IPS DF 4.7 (cell line): ENCODE results near the gene ZMPSTE24.

Experiments used
- DNase-seq: peaks from one replicate; pipeline ENCODE4 v3.0.0-alpha.2; 2013; ENCODE audit warnings: low spot score; ENCODE audit errors: extremely low read depth

Gene ZMPSTE24

GRCh38 chr1:40303051-40303771 lies 45.2 kb downstream of the ZMPSTE24 start:
- DNase-seq, result no peak

GRCh38 chr1:40303790-40304189 lies 45.8 kb downstream of the ZMPSTE24 start:
- DNase-seq, result no peak

GRCh38 chr1:40305451-40305850 lies 47.4 kb downstream of the ZMPSTE24 start:
- no peak for DNase-seq

GRCh38 chr1:40305871-40306270 lies 47.8 kb downstream of the ZMPSTE24 start:
- no peak for DNase-seq

GRCh38 chr1:40306296-40306695 lies 48.3 kb downstream of the ZMPSTE24 start:
- DNase-seq, result no peak

- no peak for DNase-seq
Observed at GRCh38 chr1:40307186-40307585, 49.1 kb downstream of the ZMPSTE24 start.

- DNase-seq, result no peak
Observed at GRCh38 chr1:40308036-40308727, 50.1 kb downstream of the ZMPSTE24 start.

GRCh38 chr1:40309374-40310128 lies 51.5 kb downstream of the ZMPSTE24 start:
- no peak for DNase-seq

- no peak for DNase-seq
Observed at GRCh38 chr1:40310129-40310461, 52.1 kb downstream of the ZMPSTE24 start.

GRCh38 chr1:40310983-40311642 lies 53.1 kb downstream of the ZMPSTE24 start:
- DNase-seq, result no peak

GRCh38 chr1:40311692-40312091 lies 53.7 kb downstream of the ZMPSTE24 start:
- DNase-seq, result no peak

GRCh38 chr1:40312238-40313205 lies 54.5 kb downstream of the ZMPSTE24 start:
- no peak for DNase-seq

GRCh38 chr1:40313329-40313957 lies 55.4 kb downstream of the ZMPSTE24 start:
- DNase-seq, result no peak

GRCh38 chr1:40313958-40314720 lies 56.1 kb downstream of the ZMPSTE24 start:
- DNase-seq, result no peak

GRCh38 chr1:40314721-40315238 lies 56.7 kb downstream of the ZMPSTE24 start:
- no peak for DNase-seq

- DNase-seq, result no peak
Observed at GRCh38 chr1:40315239-40315794, 57.3 kb downstream of the ZMPSTE24 start.

- no peak for DNase-seq
Observed at GRCh38 chr1:40315795-40316594, 58.0 kb downstream of the ZMPSTE24 start.
